G401.6 (cell line): ENCODE measurements around the gene TES.

Experiments used
- FAIRE-seq: peaks from 2 replicates; lab custom pipeline; 2012; peaks lifted over from hg19 to GRCh38; lab: Jason Lieb, UNC

TES gene

DNA sequence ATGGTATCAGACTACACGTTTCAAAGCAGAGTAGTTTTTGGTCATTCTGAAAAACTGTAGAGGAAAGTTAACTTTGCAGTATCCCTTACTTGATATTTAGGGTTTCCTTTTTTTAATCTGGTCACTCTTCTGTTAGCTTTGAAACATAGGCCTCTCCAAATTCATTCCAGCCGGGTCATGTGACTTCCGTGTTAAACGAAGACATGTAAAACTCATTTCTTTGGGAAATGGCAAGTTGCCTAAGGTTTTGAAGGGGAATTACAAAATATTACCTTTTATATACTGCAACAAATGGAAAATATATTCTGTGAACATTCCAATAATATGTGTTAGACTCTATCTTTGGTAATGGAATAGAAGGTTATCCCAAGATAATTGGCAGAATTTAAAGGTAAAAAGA, 9.5 kb downstream of the TES start:
- no peak for FAIRE-seq

DNA sequence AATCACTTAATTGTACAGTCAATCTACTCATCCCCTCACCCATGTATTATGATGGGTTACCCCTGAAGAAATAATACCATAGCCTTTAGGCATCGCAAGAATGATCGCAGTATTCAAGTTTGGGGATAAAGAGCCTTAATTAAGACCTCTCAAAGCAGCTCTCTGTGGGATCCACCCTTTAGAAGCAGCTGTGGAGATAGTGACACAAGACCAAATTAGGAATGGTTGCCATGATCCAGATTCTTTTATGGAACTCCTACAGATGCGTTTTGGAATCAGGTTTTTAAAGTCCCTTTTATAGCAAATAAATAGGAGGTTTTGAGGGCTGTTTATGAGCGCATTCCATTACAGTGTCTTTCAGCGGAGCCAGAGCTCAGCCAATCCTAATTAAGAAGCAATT, 12.2 kb downstream of the TES start:
- FAIRE-seq: no peak

DNA sequence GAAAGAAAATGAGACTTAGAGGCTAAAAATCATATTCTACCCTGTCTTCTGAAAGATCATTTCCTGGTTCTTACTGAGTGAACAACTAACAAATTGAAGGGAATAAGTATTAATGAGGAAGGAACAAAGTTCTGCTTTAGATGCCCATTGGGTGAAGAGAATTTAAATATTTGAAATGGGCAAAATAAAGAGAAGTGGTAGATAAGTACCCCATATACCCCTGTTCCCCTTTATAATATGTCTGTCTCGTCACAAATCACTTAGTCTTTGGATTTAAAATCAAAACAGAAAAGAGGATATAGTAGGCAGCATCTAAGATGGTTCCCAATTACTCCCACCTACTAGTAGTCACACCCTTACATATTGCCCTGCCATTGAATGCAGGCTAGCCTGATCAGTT, 13.2 kb downstream of the TES start:
- FAIRE-seq: no peak

DNA sequence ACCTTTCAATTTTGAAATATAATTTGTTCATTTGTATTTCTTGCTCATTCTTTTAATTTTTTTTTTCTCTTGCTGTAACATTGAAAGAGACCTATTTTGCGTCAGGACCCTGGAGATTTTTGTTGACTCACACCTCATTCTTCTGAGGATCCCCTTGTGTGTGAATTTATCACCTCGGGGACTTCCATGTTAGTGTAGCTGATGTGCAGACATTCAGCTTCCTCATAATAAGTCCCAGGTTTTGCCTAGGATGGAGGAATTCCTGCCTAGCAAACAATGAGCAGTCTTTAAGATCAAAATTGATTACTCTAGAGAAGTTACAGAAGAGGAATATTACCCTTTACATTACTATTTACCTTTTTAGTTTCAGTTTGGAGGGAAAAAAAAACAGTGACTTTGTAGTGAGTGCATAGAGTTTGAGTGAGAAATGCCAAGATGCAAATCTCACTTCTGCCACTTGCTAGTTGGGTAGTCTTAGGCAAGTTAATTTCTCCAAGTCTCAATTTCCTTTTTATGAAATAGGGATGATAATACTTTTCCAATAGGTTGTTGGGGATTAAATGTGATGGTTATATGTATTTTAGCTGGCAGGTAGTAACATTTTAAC, 14.3 kb downstream of the TES start:
- no peak for FAIRE-seq

DNA sequence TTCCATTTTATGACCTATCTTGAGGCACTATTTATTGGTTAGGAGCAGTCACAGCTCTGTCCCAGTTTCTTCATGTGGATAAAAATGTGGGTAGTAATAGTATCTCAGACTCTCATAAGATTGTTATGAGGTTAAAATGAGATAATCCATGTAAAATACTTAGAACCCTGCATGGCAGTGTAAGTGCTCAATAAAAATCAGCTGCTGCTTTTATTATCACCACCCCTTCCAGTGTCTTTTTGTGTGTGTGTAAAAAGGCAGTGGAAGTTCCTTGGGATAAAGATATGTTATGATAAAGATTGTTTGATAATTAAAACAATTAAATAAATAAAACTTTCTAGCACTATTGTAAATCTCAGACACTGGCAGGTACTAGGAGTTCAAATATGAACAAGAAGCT, 15.5 kb downstream of the TES start:
- no peak for FAIRE-seq

DNA sequence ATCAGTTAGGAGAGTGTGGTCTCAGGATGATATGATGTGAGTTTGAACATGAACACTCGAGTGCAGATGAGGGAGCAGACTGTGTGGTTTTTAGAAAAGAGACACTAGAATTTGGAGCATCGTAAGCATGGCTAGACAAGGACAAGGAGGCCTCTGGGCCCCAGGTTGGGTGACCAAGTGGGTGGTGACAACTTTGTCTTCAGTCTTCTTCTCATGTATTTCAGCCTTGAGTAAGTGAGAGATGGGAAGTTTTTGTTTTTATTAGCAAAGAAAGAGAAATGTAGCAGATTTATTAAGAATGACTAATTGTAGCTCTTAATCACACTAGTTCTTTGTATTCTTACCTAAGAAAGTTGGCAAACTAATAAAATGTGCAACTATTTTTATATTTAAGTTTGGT, 16.3 kb downstream of the TES start:
- FAIRE-seq: no peak

DNA sequence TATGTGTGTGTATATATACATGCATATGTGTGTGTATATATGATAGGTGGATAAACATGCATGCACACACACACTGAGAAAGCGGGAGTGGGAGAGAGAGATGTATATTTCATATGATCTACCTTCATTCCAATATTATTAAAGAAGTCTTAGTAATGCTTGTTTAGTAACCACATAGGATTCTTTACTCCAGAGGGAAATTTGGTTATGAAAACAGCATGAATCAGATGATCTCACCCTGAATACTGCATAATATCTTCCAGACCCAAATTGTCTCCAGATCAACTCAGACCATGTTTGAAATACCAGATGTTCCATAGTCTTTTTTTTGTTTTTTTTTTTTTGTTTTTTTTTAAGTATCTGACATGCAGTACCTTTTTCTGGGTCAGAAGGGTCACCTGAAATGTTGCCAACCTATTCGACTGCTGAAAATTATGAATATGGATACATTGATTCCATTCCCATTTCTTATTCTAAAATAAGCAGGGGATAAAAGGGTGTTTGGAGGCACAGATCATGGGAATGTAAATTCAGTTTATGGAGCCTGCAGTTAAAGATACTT, 17.4 kb downstream of the TES start:
- FAIRE-seq: no peak

DNA sequence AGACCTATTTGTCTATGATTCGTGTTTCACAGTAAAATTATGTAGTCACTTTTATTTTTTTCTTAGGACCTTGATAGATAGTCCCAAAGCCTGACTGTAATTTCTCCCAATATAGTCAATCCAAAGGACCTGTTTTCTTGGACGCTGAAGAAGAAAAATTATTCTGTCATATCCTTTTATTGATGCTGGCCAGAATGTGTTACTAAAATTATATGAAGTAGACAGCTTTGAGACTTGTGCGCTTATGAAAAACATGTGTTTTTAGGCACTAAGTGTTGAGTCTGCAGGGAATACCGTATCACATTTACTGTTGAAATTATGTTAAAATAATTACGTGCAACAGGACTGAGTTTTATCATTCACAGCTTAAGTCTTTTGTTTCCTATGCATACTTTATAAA, 17.9 kb downstream of the TES start:
- no peak for FAIRE-seq

DNA sequence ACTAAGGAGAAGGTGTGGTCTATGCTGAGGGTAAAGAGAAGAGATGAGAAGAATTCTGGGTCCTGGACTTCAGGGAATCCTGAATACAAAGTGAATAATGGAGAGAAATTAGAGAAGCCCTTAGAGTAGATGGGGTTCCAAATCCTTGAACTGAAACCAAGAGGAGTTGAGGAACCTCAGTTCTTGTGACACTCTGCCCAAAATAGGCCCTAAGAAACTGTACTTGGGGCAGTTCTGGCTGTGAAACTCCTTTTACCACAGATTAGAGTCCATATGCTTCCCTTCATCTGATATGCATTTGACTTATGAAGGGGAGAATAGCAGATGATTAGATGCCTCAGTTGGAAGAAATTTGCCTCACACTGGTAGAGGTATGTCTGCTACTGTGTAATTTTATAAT, 19.0 kb downstream of the TES start:
- no peak for FAIRE-seq

DNA sequence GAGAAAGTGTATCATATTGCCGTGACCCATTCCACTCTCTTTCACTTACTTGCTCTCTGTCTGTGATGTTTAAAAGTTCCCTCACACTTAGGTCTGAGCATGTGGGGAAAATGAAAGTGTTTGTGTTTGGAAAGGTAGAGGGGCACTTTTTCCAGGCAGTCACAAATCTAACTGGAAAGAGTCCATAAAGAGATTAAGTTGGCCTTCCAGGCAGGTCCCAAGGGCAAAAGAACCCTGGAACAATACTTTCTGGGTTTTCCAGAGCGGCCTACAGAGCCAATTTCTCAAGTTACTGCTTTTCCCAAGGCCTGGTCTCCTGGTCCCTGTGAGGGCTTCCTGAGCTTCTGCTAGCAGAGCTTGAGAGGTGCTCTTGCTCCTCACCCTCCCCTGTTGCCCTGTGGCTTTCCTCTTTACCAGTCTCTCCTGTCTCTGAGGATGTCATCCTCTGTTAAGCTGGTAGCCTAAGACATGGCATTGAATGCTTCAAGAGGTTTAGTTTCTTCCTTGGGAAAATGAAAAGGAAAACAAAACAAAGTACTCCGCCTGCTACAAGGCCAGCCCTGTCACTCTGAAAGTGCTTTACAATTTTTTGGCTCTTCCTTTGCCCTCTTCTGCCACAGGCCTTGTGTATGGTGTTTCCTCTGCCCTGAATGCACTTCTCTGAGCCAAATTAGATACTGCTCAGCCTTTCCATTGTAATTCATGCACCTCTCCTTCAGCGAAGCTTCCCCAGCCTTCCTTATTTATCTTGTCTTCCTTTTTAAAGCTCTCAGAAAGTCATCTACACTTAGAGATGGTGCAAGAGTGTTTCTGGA, 20.1 kb downstream of the TES start:
- FAIRE-seq: no peak

DNA sequence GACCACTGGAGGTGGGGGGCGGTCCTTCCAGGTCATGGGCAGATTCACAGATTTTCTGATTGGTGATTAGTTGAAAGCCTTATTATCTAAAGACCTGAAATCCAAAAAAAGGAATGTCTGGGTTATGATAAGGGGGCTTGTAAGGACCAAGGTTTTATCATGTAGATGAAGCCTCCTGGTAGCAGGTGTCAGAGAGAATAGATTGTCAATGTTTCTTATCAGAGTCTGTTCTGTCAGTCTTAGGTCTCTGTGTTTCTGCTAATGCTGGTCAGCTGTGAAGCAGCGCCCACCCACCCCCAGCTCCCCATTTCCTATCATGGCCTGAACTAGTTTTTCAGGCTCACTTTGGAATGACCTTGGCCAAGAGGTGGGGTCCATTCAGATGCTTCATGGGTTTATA, 21.2 kb downstream of the TES start:
- no peak for FAIRE-seq

DNA sequence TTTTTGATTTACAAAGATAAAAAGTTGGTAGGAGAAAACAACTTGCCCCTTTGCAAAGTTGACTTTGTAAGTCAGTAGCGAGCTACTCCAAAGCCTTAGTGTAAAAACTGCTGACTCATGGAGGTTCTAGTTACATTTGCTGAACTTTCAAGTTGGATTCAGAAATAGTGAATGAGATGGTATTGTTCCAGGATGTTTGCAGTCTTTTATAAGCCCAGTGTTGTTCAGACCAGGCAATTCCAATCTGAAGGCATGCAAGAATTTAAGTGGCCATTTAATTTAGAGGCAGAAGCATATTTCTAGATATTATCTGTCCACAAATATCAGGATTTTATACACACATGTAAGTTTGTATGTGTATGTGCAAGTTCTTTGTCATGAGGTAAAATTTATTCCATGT, 21.6 kb downstream of the TES start:
- no peak for FAIRE-seq

DNA sequence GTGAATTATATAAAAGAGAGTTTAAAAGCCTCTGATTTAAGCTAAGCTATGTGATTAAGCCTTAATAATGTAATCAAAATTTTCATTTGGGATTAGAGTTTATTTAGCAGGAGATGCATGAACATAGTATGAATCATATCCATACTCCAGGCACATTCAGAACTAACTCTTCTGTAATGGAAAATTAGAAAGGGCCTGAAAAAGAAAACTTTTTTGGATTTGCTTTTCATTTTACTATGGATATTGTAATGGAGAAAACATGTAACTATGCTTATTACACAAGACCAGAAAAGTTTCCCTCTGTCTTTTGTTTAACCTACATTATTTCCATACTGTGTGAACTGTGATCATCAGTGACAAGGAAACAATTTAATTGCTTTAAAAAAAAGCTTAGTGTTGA, 22.0 kb downstream of the TES start:
- FAIRE-seq: no peak

DNA sequence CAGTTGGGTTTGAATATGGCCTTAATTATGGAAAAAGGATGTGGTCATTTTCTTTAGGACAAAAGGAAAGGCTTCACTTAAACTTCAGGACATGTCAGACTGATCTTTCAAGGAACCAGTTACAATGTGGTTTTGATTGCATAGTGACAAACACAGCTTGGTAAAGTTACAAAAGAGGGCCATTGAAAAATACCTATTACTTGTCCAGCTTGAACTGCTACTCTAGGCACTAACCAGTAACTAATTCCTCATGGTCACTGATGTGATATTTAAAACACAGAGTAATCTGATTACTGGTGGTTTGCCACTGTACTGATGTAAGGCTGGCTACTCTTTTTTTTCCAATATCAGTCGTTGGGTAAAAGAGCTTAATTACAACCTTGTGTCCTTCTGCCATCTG, 22.6 kb downstream of the TES start:
- FAIRE-seq: no peak

DNA sequence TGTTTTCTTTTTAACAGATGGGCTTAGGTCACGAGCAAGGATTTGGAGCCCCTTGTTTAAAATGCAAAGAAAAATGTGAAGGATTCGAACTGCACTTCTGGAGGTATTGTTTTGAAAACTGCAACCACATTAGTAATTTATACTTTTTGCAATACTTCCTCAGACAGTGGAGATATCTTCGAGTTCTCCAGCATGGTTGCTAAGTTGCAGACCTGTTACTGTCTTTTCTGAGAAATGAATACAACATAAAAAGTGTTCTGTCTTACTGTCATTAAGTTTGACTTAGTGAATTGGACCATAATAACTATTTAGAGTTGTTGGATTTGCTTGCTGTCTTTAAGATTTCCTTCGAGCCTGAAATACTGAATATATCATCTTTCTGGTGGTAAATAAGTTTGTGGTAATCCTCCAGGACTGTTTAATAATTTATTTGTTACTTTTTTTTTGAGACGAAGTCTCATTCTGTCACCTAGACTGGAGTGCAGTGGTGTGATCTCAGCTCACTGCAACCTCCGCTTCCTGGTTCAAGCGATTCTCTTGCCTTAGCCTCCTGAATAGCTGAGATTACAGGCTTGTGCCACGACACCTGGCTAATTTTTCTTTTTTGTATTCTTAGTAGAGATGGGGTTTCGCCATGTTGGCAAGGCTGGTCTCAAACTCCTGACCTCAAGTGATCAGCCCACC, 24.3 kb downstream of the TES start:
- no peak for FAIRE-seq

DNA sequence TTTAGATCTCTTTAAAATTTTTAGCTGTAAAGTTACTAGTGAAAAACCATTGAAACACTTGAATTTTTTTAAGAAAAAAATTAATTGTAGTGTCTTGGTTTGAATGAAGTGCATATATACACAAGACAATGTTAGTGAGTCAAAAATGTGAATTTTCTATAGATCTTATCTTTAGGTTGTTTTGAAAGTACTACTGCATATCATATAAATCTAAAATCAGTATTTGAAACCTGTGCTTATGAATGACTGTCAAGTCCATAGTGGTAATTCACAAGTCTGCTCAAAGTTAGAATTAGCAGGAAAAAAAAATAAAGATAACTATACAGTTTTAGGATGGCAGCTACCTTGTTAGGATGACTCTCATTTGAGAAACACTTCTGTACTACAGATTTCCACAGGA, 25.0 kb downstream of the TES start:
- FAIRE-seq: no peak

DNA sequence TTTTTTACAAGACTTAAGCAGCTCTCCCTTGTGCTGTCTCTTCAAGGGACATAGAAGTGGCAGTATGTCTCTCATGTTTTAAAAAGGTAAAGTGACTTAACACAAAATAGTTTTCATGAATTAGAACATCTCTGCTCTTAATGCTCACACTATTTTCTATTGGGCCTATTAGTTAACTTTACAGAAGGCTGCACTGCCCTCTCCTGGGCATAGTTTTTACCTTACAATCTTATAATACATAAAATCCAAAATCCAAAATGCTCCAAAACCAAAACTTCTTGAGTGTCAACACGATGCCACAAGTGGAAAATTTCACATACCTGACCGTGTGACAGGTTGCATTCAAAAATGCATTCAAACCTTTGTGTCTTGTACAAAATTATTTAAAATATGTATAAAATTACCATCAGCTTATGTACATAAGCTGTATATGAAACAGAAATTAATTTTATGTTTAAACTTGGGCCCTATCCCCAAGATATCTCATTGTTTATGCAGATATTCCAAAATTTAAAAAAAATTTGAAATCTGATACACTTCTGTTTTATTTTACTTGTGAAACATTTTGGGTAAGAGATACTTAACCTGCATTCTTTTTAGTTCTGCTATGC, 25.8 kb downstream of the TES start:
- FAIRE-seq: peak; percentile 23

DNA sequence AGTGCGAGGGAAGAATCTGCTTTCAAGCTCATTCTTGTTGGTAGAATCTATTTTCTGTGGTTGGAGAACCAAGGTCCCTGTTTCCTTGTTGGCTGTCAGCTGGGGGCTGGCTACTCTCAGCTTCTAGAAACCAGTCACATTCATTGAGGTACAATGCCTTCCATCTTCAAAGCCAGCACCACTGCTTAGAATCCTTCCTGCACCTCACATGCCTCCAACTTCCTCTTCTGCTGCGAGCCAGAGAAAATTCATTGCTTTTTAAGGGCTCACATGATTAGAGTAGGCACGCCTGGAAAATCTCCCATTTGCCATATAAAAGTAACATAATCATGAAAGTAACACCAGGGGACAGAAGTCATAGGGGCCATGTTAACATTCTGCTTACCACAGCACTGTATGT, 28.7 kb downstream of the TES start:
- no peak for FAIRE-seq

DNA sequence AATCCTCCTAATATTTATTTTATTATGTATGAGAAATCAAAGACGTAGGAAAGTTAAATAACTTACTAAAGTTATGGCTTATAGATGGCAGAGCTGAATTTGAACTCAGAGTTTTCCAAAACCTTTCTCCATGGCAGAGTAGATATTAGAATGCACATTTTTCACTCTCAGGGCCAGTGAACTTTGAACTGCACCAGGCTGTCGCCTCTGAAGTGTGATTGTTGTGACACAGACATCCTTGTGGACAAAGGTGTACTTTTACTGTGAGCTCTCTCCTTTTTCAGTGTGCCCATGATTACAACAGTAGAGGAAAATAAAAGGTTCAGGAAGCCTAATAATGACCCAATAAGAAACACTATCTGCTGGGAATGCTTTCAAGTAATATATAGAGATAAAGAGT, 29.1 kb downstream of the TES start:
- FAIRE-seq: no peak

DNA sequence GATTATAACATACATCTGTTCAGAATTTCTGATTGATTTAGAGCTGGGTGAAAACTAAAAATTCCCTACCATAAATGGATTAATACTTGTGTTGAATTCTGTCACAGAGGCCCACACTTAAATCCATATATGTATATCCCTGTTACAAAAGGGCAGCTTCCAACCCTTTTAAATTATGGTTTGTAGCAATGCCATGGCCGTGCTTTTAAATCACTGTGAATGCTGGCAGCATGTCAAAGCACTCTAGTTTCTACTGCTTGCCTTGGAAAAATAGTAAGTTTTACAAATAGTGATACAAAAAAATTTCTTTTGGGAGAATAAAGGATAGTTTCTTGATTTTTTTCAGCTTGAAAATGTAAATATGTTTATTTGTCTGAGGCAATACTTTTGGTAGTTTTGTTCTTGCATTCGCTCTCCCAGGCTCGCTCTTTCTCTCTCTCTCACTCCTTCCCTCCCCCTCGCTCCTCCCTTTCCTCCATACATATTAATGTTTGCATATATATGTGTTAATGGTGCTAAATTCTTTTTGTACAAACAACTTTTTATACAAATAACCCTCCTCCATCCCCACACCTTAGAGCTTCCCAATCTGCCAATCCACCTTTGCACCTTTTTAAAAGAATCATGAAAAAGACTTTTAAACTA, 29.8 kb downstream of the TES start:
- FAIRE-seq: no peak

DNA sequence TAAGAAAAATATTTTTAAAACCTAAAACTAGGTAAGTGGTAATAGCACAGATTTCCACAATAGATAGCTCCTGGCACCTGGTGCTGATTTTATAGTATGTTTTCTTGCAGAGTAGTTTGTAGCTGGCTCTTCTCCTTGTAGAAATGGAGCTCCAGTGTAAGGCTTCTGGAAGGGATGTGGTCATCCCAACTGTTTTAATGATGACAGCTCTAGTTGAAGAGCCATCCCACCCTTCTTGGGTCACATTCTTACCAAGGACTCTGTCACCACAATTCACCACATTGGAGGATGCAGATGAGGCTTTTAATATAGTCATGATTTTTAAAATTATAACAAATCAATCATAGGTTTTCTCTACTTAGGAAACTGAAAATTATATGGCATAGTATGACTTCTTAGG, 31.0 kb downstream of the TES start:
- no peak for FAIRE-seq

DNA sequence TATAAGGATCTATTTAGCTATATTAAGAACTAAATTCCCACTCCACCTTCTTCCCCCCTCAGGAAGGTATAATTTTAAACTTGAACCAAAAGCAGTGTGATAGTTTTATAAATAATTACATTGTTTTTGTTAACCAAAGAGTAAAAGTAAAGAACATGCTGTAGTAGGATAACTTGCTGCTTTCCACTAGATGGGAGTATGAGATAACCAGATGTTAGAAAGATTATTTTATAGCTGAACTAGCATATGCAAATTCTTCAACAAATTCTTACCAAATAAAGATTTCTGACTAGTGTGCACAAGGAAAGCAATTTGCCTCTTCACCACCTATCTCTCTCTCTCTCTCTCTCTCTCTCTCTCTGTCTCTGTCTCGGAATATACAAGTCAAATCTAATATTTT, 31.8 kb downstream of the TES start:
- no peak for FAIRE-seq

DNA sequence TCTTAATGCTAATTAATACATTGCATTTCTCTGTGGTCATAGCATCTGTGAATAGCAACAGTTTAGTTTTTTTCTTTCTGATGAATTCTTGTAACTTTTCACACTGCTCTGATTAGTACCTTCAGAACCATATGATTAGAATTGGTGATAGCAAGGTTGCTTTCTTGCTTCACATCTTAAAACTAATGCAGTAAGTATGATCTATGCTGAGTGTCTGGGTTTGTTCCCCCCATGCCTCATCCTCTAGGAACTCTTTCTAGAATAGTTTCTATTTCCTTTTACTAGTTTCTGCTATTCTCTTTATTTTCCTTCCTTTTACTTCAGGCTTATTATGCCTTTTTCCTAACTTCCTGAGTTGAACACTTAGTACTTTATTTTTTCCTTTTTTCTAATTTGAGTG, 32.4 kb downstream of the TES start:
- no peak for FAIRE-seq
